Activated naive CD8-positive, alpha-beta T cell treated with anti-CD3 and anti-CD28 coated beads, Interleukin-2, amount 10 ng/mL, durations not matched to agents 7 days and 5 days (primary cell): ENCODE measurements around the gene SNX33. TPM values are rescaled to one million over a fixed set of nuclear protein-coding genes. Genes with fewer than 3 reads are reported as not detected.

ENCODE experiments used
- ATAC-seq: fragments of 150-1000 bp; cut with Tn5 transposase; one replicate; pipeline ENCODE4 v1.10.0; 2021; ENCODE audit warnings: low read depth, moderate library complexity
- POLR2A ChIA-PET: fragments of 350-600 bp; sonication (Branson Sonifier 250); formaldehyde crosslinking; loops from one replicate; lab custom pipeline; 2021; ENCODE audit warnings: antibody characterized with exemption; lab: Charles Lee
- DNase-seq: peaks from one replicate; pipeline ENCODE4 v3.0.0; 2021
- H3K27ac Mint-ChIP-seq: one replicate; pipeline ENCODE4 v1.8.0; 2022; ENCODE audit warnings: mild to moderate bottlenecking, mixed read lengths
- H3K27me3 Mint-ChIP-seq: one replicate; pipeline ENCODE4 v1.8.0; 2022; ENCODE audit warnings: mild to moderate bottlenecking, moderate library complexity, mixed read lengths
- H3K36me3 Mint-ChIP-seq: one replicate; pipeline ENCODE4 v1.8.0; 2021; ENCODE audit warnings: mild to moderate bottlenecking, mixed read lengths
- H3K4me1 Mint-ChIP-seq: one replicate; pipeline ENCODE4 v1.8.0; 2021; ENCODE audit warnings: mixed read lengths
- H3K4me3 Mint-ChIP-seq: one replicate; pipeline ENCODE4 v1.8.0; 2022; ENCODE audit warnings: mild to moderate bottlenecking, moderate library complexity, mixed read lengths
- H3K9me3 Mint-ChIP-seq: one replicate; pipeline ENCODE4 v1.8.0; 2021; ENCODE audit warnings: mixed read lengths
- total RNA-seq, 2 experiments: library from RNA; stranded (reverse); gene quantifications; one replicate each; pipeline ENCODE4 v1.2.3, GENCODE V29; 2021

SNX33 gene
- total RNA-seq, 2 experiments from 2014 or later, result 2.1 to 2.6 TPM

GRCh38 chr15:75646944-75647364 lies 758 bp upstream of the SNX33 start:
- POLR2A ChIA-PET, result interaction anchor here (0.6 to 3.1 kb wide), 7 partner anchors 16 to 293 kb away, joined by 3 to 30 read pairs (median 8); partner anchors contain the start of genes MAN2C1, SIN3A and SNUPN
- no peak for DNase-seq
- H3K36me3 Mint-ChIP-seq, result no peaks in the 10 kb centered on the region
- peak overlapping the region; percentile 86 for H3K4me3 Mint-ChIP-seq
- no peak for ATAC-seq
- no peaks in the 10 kb centered on the region for H3K9me3 Mint-ChIP-seq
- peak overlapping the region; percentile 72 for H3K27ac Mint-ChIP-seq
- H3K4me1 Mint-ChIP-seq, result peaks cover 11% of the 10 kb centered on the region
- peaks cover 17% of the 10 kb centered on the region for H3K27me3 Mint-ChIP-seq

GRCh38 chr15:75648156-75649000 lies 666 bp downstream of the SNX33 start:
- H3K36me3 Mint-ChIP-seq, result no peaks in the 10 kb centered on the region
- H3K4me3 Mint-ChIP-seq, result peak overlapping the region; percentile 79
- H3K4me1 Mint-ChIP-seq, result peaks cover 12% of the 10 kb centered on the region
- POLR2A ChIA-PET, result interaction anchor here (0.8 to 3.1 kb wide), 8 partner anchors 9 to 300 kb away, joined by 3 to 30 read pairs (median 8); partner anchors contain the start of genes IMP3, MAN2C1, SIN3A and SNUPN
- H3K9me3 Mint-ChIP-seq, result no peaks in the 10 kb centered on the region
- no peak for ATAC-seq
- no peak for DNase-seq
- H3K27ac Mint-ChIP-seq, result no peak overlapping the region
- H3K27me3 Mint-ChIP-seq, result peaks cover 17% of the 10 kb centered on the region

GRCh38 chr15:75649045-75649761 lies 1.5 kb downstream of the SNX33 start:
- no peaks in the 10 kb centered on the region for H3K36me3 Mint-ChIP-seq
- H3K27ac Mint-ChIP-seq, result no peak overlapping the region
- ATAC-seq (no peak), DNase-seq (no peak)
- H3K4me1 Mint-ChIP-seq, result peaks cover 12% of the 10 kb centered on the region
- peak overlapping the region; percentile 79 for H3K4me3 Mint-ChIP-seq
- no peaks in the 10 kb centered on the region for H3K9me3 Mint-ChIP-seq
- H3K27me3 Mint-ChIP-seq, result peaks cover 17% of the 10 kb centered on the region
- POLR2A ChIA-PET, result interaction anchor here (0.6 to 2.0 kb wide), 2 partner anchors 9 to 24 kb away, joined by 4 to 5 read pairs; partner anchors contain the start of genes IMP3 and SNUPN

GRCh38 chr15:75649848-75650247 lies 2.1 kb downstream of the SNX33 start:
- no peak overlapping the region for H3K27ac Mint-ChIP-seq
- ATAC-seq, result no peak
- peaks cover 12% of the 10 kb centered on the region for H3K4me1 Mint-ChIP-seq
- no peaks in the 10 kb centered on the region for H3K9me3 Mint-ChIP-seq
- POLR2A ChIA-PET, result interaction anchor here (0.6 to 2.0 kb wide), 2 partner anchors 10 to 24 kb away, joined by 4 to 5 read pairs; partner anchors contain the start of genes IMP3 and SNUPN
- H3K27me3 Mint-ChIP-seq, result peaks cover 15% of the 10 kb centered on the region
- no peak for DNase-seq
- H3K36me3 Mint-ChIP-seq, result no peaks in the 10 kb centered on the region
- no peak overlapping the region for H3K4me3 Mint-ChIP-seq

- peak; percentile 5 for ATAC-seq
- H3K9me3 Mint-ChIP-seq, result no peaks in the 10 kb centered on the region
- no peak overlapping the region for H3K4me3 Mint-ChIP-seq
- H3K4me1 Mint-ChIP-seq, result peaks cover 12% of the 10 kb centered on the region
- POLR2A ChIA-PET, result interaction anchor here (0.6 to 1.5 kb wide), 4 partner anchors 10 to 283 kb away, joined by 3 to 5 read pairs (median 4); partner anchors contain the start of genes IMP3 and MAN2C1
- DNase-seq, result peak; percentile 41
- peaks cover 14% of the 10 kb centered on the region for H3K27me3 Mint-ChIP-seq
- no peaks in the 10 kb centered on the region for H3K36me3 Mint-ChIP-seq
- peak overlapping the region; percentile 68 for H3K27ac Mint-ChIP-seq
Observed at GRCh38 chr15:75650908-75651809, 3.4 kb downstream of the SNX33 start.

- Mint-ChIP-seq H3K4me3 (peak overlapping the region; percentile 16), H3K9me3 (no peaks in the 10 kb centered on the region), H3K36me3 (no peaks in the 10 kb centered on the region), H3K27ac (peak overlapping the region; percentile 68), H3K4me1 (peaks cover 8% of the 10 kb centered on the region), H3K27me3 (peaks cover 8% of the 10 kb centered on the region)
- POLR2A ChIA-PET, result interaction anchor here (0.6 to 1.5 kb wide), 5 partner anchors 9 to 284 kb away, joined by 3 to 5 read pairs (median 3); partner anchors contain the start of genes IMP3 and MAN2C1
- DNase-seq, result no peak
- peak; percentile 39 for ATAC-seq
Observed at GRCh38 chr15:75651810-75652543, 4.3 kb downstream of the SNX33 start.

- Mint-ChIP-seq H3K4me1 (peaks cover 8% of the 10 kb centered on the region), H3K27me3 (peaks cover 7% of the 10 kb centered on the region), H3K4me3 (no peak overlapping the region), H3K36me3 (no peaks in the 10 kb centered on the region), H3K9me3 (no peaks in the 10 kb centered on the region), H3K27ac (no peak overlapping the region)
- ATAC-seq (no peak), DNase-seq (no peak)
- POLR2A ChIA-PET, result interaction anchor here (1.5 kb wide), 1 partner anchor 201 kb away, joined by 3 read pairs; no protein-coding TSS in a partner anchor
Observed at GRCh38 chr15:75653347-75653913, 5.7 kb downstream of the SNX33 start.

- DNase-seq (no peak), ATAC-seq (no peak)
- Mint-ChIP-seq H3K27ac (no peak overlapping the region), H3K36me3 (no peaks in the 10 kb centered on the region), H3K4me1 (peaks cover 8% of the 10 kb centered on the region), H3K4me3 (no peak overlapping the region), H3K9me3 (no peaks in the 10 kb centered on the region), H3K27me3 (no peaks in the 10 kb centered on the region)
- POLR2A ChIA-PET, result no interaction called here
Observed at GRCh38 chr15:75654201-75654907, 6.6 kb downstream of the SNX33 start.

GRCh38 chr15:75655931-75656330 lies 8.2 kb downstream of the SNX33 start:
- no peak overlapping the region for H3K4me3 Mint-ChIP-seq
- DNase-seq (no peak), ATAC-seq (no peak)
- H3K27me3 Mint-ChIP-seq, result no peaks in the 10 kb centered on the region
- H3K27ac Mint-ChIP-seq, result no peak overlapping the region
- no peaks in the 10 kb centered on the region for H3K9me3 Mint-ChIP-seq
- no peaks in the 10 kb centered on the region for H3K36me3 Mint-ChIP-seq
- POLR2A ChIA-PET, result no interaction called here
- H3K4me1 Mint-ChIP-seq, result peaks cover 6% of the 10 kb centered on the region

GRCh38 chr15:75656331-75656730 lies 8.6 kb downstream of the SNX33 start:
- Mint-ChIP-seq H3K36me3 (no peaks in the 10 kb centered on the region), H3K27ac (no peak overlapping the region), H3K4me1 (peaks cover 4% of the 10 kb centered on the region), H3K4me3 (no peak overlapping the region), H3K27me3 (no peaks in the 10 kb centered on the region), H3K9me3 (no peaks in the 10 kb centered on the region)
- DNase-seq (no peak), ATAC-seq (no peak)
- POLR2A ChIA-PET, result no interaction called here

GRCh38 chr15:75656813-75657212 lies 9.1 kb downstream of the SNX33 start:
- no peak for DNase-seq
- no peak for ATAC-seq
- no peaks in the 10 kb centered on the region for H3K36me3 Mint-ChIP-seq
- no peak overlapping the region for H3K27ac Mint-ChIP-seq
- H3K4me3 Mint-ChIP-seq, result no peak overlapping the region
- no peaks in the 10 kb centered on the region for H3K27me3 Mint-ChIP-seq
- POLR2A ChIA-PET, result no interaction called here
- H3K9me3 Mint-ChIP-seq, result no peaks in the 10 kb centered on the region
- H3K4me1 Mint-ChIP-seq, result peaks cover 4% of the 10 kb centered on the region
